ENCODE data around the gene ZEB2.

The ZEB2 gene

GRCh38 chr2:144523596-144524117, 3.7 kb upstream of the ZEB2 start:
- CTCF ChIA-PET, result interaction anchor here (0.6 to 3.8 kb wide), 5 partner anchors 8 to 140 kb away, joined by 3 to 22 read pairs (median 3); no protein-coding TSS in a partner anchor
- H3K4me1 ChIP-seq (ENCODE audit: control extremely low read depth in 1 of 4, control insufficient read depth in 4 of 4, insufficient read depth in 4 of 4, low read length in 3 of 4), result peaks cover 12 to 38% (median 26%) of the 10 kb centered on the region in 4 experiments

GRCh38 chr2:144522897-144523595, 3.1 kb upstream of the ZEB2 start:
- Histone ChIP-seq H3K36me3 (ENCODE audit: control insufficient read depth in 4 of 4, insufficient read depth in 4 of 4, low read length in 3 of 4) (no peaks in the 10 kb centered on the region), H3K9me3 (ENCODE audit: control extremely low read depth in 1 of 5, control insufficient read depth in 4 of 5, insufficient read depth in 2 of 5, low read depth in 1 of 5, low read length in 4 of 5) (no peaks in the 10 kb centered on the region), H3K4me3 (ENCODE audit: control insufficient read depth in 1 of 7, extremely low read depth in 1 of 7, insufficient read depth in 4 of 7, low read depth in 2 of 7, low read length in 6 of 7) (peak overlapping the region; percentile 35 to 90 (median 77)), H3K27ac (ENCODE audit: insufficient read depth in 1 of 2, low read depth in 1 of 2, low read length in 2 of 2, poor library complexity in 1 of 2, severe bottlenecking in 2 of 2) (peak overlapping the region in 1 of 2 experiments; percentile 72), H3K27me3 (replicated peaks in 2 of 5; ENCODE audit: control insufficient read depth in 4 of 5, insufficient read depth in 5 of 5, low read length in 4 of 5) (no peaks in the 10 kb centered on the region), H3K4me1 (ENCODE audit: control extremely low read depth in 1 of 4, control insufficient read depth in 4 of 4, insufficient read depth in 4 of 4, low read length in 3 of 4) (peaks cover 12 to 39% (median 27%) of the 10 kb centered on the region in 4 experiments)
- POLR2A ChIA-PET, result interaction anchor here (0.7 to 1.2 kb wide), 3 partner anchors 17 to 58 kb away, joined by 3 to 5 read pairs (median 4); no protein-coding TSS in a partner anchor
- CTCF ChIA-PET, result interaction anchor here (1.2 to 3.8 kb wide), 4 partner anchors 9 to 60 kb away, joined by 3 to 22 read pairs (median 4); no protein-coding TSS in a partner anchor
- WGBS (ENCODE audit: insufficient coverage), result 12% methylated on average over 11 of the region's 21 CpGs
- DNase-seq, result peak in 2 of 3 donors; percentile 68 to 75

More at GRCh38 chr2:144523596-144524117, 3.7 kb upstream of the ZEB2 start:
- Histone ChIP-seq H3K27me3 (replicated peaks in 2 of 5; ENCODE audit: control insufficient read depth in 4 of 5, insufficient read depth in 5 of 5, low read length in 4 of 5) (no peaks in the 10 kb centered on the region), H3K9me3 (ENCODE audit: control extremely low read depth in 1 of 5, control insufficient read depth in 4 of 5, insufficient read depth in 2 of 5, low read depth in 1 of 5, low read length in 4 of 5) (no peaks in the 10 kb centered on the region), H3K36me3 (ENCODE audit: control insufficient read depth in 4 of 4, insufficient read depth in 4 of 4, low read length in 3 of 4) (no peaks in the 10 kb centered on the region), H3K4me3 (ENCODE audit: control insufficient read depth in 1 of 7, extremely low read depth in 1 of 7, insufficient read depth in 4 of 7, low read depth in 2 of 7, low read length in 6 of 7) (peak overlapping the region; percentile 14 to 90 (median 77)), H3K27ac (ENCODE audit: insufficient read depth in 1 of 2, low read depth in 1 of 2, low read length in 2 of 2, poor library complexity in 1 of 2, severe bottlenecking in 2 of 2) (peak overlapping the region in 1 of 2 experiments; percentile 72)
- no peak for DNase-seq
- POLR2A ChIA-PET, result interaction anchor here (0.7 to 1.2 kb wide), 4 partner anchors 17 to 57 kb away, joined by 3 to 5 read pairs (median 4); no protein-coding TSS in a partner anchor
- WGBS (ENCODE audit: insufficient coverage), result 0% methylated on average over 7 of the region's 15 CpGs

- peak in 1 of 3 donors; percentile 38 for DNase-seq
- Histone ChIP-seq H3K4me3 (ENCODE audit: control insufficient read depth in 1 of 7, extremely low read depth in 1 of 7, insufficient read depth in 4 of 7, low read depth in 2 of 7, low read length in 6 of 7) (peak overlapping the region; percentile 35 to 90 (median 77)), H3K27me3 (replicated peaks in 2 of 5; ENCODE audit: control insufficient read depth in 4 of 5, insufficient read depth in 5 of 5, low read length in 4 of 5) (no peaks in the 10 kb centered on the region), H3K36me3 (ENCODE audit: control insufficient read depth in 4 of 4, insufficient read depth in 4 of 4, low read length in 3 of 4) (no peaks in the 10 kb centered on the region), H3K4me1 (ENCODE audit: control extremely low read depth in 1 of 4, control insufficient read depth in 4 of 4, insufficient read depth in 4 of 4, low read length in 3 of 4) (peaks cover 12 to 39% (median 27%) of the 10 kb centered on the region in 4 experiments), H3K27ac (ENCODE audit: insufficient read depth in 1 of 2, low read depth in 1 of 2, low read length in 2 of 2, poor library complexity in 1 of 2, severe bottlenecking in 2 of 2) (peak overlapping the region in 1 of 2 experiments; percentile 72), H3K9me3 (ENCODE audit: control extremely low read depth in 1 of 5, control insufficient read depth in 4 of 5, insufficient read depth in 2 of 5, low read depth in 1 of 5, low read length in 4 of 5) (no peaks in the 10 kb centered on the region)
- ChIA-PET POLR2A (interaction anchor here (0.6 to 0.7 kb wide), 2 partner anchors 42 to 61 kb away, joined by 3 read pairs; no protein-coding TSS in a partner anchor), CTCF (interaction anchor here (1.0 to 4.5 kb wide), 6 partner anchors 9 to 61 kb away, joined by 3 to 22 read pairs (median 8); no protein-coding TSS in a partner anchor)
- 36% methylated on average over 3 of the region's 8 CpGs for WGBS (ENCODE audit: insufficient coverage)
Measured at GRCh38 chr2:144522176-144522896, 2.4 kb upstream of the ZEB2 start.

GRCh38 chr2:144521686-144522085, 1.8 kb upstream of the ZEB2 start:
- Histone ChIP-seq H3K4me1 (ENCODE audit: control extremely low read depth in 1 of 4, control insufficient read depth in 4 of 4, insufficient read depth in 4 of 4, low read length in 3 of 4) (peaks cover 12 to 39% (median 27%) of the 10 kb centered on the region in 4 experiments), H3K9me3 (ENCODE audit: control extremely low read depth in 1 of 5, control insufficient read depth in 4 of 5, insufficient read depth in 2 of 5, low read depth in 1 of 5, low read length in 4 of 5) (no peaks in the 10 kb centered on the region), H3K36me3 (ENCODE audit: control insufficient read depth in 4 of 4, insufficient read depth in 4 of 4, low read length in 3 of 4) (peaks cover 0 to 2% (median 0%) of the 10 kb centered on the region in 4 experiments), H3K27me3 (replicated peaks in 2 of 5; ENCODE audit: control insufficient read depth in 4 of 5, insufficient read depth in 5 of 5, low read length in 4 of 5) (no peaks in the 10 kb centered on the region), H3K4me3 (ENCODE audit: control insufficient read depth in 1 of 7, extremely low read depth in 1 of 7, insufficient read depth in 4 of 7, low read depth in 2 of 7, low read length in 6 of 7) (peak overlapping the region in 1 of 7 experiments; percentile 94), H3K27ac (ENCODE audit: insufficient read depth in 1 of 2, low read depth in 1 of 2, low read length in 2 of 2, poor library complexity in 1 of 2, severe bottlenecking in 2 of 2) (peak overlapping the region in 1 of 2 experiments; percentile 1)
- DNase-seq, result peak in 1 of 3 donors; percentile 34
- ChIA-PET CTCF (interaction anchor here (0.8 to 4.5 kb wide), 9 partner anchors 10 to 1231 kb away, joined by 3 to 22 read pairs (median 4); no protein-coding TSS in a partner anchor), POLR2A (interaction anchor here (0.6 to 0.7 kb wide), 2 partner anchors 41 to 61 kb away, joined by 3 read pairs; no protein-coding TSS in a partner anchor)
- WGBS (ENCODE audit: insufficient coverage), result no CpG with 5 or more reads among the region's 4 CpGs

- Histone ChIP-seq H3K4me3 (ENCODE audit: control insufficient read depth in 1 of 7, extremely low read depth in 1 of 7, insufficient read depth in 4 of 7, low read depth in 2 of 7, low read length in 6 of 7) (peak overlapping the region in 4 of 7 experiments; percentile 23 to 95 (median 90)), H3K9me3 (ENCODE audit: control extremely low read depth in 1 of 5, control insufficient read depth in 4 of 5, insufficient read depth in 2 of 5, low read depth in 1 of 5, low read length in 4 of 5) (no peaks in the 10 kb centered on the region), H3K4me1 (ENCODE audit: control extremely low read depth in 1 of 4, control insufficient read depth in 4 of 4, insufficient read depth in 4 of 4, low read length in 3 of 4) (peaks cover 12 to 39% (median 27%) of the 10 kb centered on the region in 4 experiments), H3K36me3 (ENCODE audit: control insufficient read depth in 4 of 4, insufficient read depth in 4 of 4, low read length in 3 of 4) (peaks cover 0 to 2% (median 0%) of the 10 kb centered on the region in 4 experiments), H3K27ac (ENCODE audit: insufficient read depth in 1 of 2, low read depth in 1 of 2, low read length in 2 of 2, poor library complexity in 1 of 2, severe bottlenecking in 2 of 2) (peak overlapping the region in 1 of 2 experiments; percentile 1), H3K27me3 (replicated peaks in 2 of 5; ENCODE audit: control insufficient read depth in 4 of 5, insufficient read depth in 5 of 5, low read length in 4 of 5) (no peaks in the 10 kb centered on the region)
- DNase-seq, result peak in 2 of 3 donors; percentile 67 to 76
- CTCF ChIA-PET, result interaction anchor here (0.6 to 4.5 kb wide), 9 partner anchors 11 to 1232 kb away, joined by 3 to 22 read pairs (median 4); no protein-coding TSS in a partner anchor
- POLR2A ChIA-PET, result no interaction called here
- WGBS (ENCODE audit: insufficient coverage), result 31% methylated on average over 3 of the region's 8 CpGs
Measured at GRCh38 chr2:144520756-144521487, 1.0 kb upstream of the ZEB2 start.

- no peak for DNase-seq
- CTCF ChIA-PET, result interaction anchor here (0.7 to 4.5 kb wide), 5 partner anchors 9 to 77 kb away, joined by 3 to 22 read pairs (median 5); no protein-coding TSS in a partner anchor
- Histone ChIP-seq H3K4me1 (ENCODE audit: control extremely low read depth in 1 of 4, control insufficient read depth in 4 of 4, insufficient read depth in 4 of 4, low read length in 3 of 4) (peaks cover 17 to 43% (median 30%) of the 10 kb centered on the region in 4 experiments), H3K27ac (ENCODE audit: insufficient read depth in 1 of 2, low read depth in 1 of 2, low read length in 2 of 2, poor library complexity in 1 of 2, severe bottlenecking in 2 of 2) (peak overlapping the region; percentile 91 to 96), H3K27me3 (replicated peaks in 2 of 5; ENCODE audit: control insufficient read depth in 4 of 5, insufficient read depth in 5 of 5, low read length in 4 of 5) (no peaks in the 10 kb centered on the region), H3K4me3 (ENCODE audit: control insufficient read depth in 1 of 7, extremely low read depth in 1 of 7, insufficient read depth in 4 of 7, low read depth in 2 of 7, low read length in 6 of 7) (peak overlapping the region; percentile 62 to 100 (median 94)), H3K9me3 (ENCODE audit: control extremely low read depth in 1 of 5, control insufficient read depth in 4 of 5, insufficient read depth in 2 of 5, low read depth in 1 of 5, low read length in 4 of 5) (no peaks in the 10 kb centered on the region), H3K36me3 (ENCODE audit: control insufficient read depth in 4 of 4, insufficient read depth in 4 of 4, low read length in 3 of 4) (peaks cover 2 to 13% (median 5%) of the 10 kb centered on the region in 4 experiments)
- WGBS (ENCODE audit: insufficient coverage), result 0% methylated on average over 1 of the region's 3 CpGs
- POLR2A ChIA-PET, result interaction anchor here (0.6 to 1.2 kb wide), 3 partner anchors 50 to 438 kb away, joined by 3 read pairs; no protein-coding TSS in a partner anchor
Measured at GRCh38 chr2:144519597-144519933, 354 bp downstream of the ZEB2 start.
